GM12878 (cell line): Measurements from ENCODE around the gene AP1S3. TPM values are rescaled to one million over a fixed set of nuclear protein-coding genes. Genes with fewer than 3 reads are reported as not detected.

ENCODE experiments used
- ATAC-seq: fragments of 200-7000 bp; cut with Tn5 transposase; 3 replicates; pipeline ENCODE4 v1.9.1; 2020; ENCODE audit warnings: mild to moderate bottlenecking, moderate library complexity
- BruUV-seq: library from RNA; stranded (reverse); fragments of 400-500 nt; replicated peaks from 2 replicates; lab custom pipeline; 2021; lab: Mats Ljungman, UMichigan
- CTCF ChIA-PET: fragments of 300-600 bp; sonication (Branson Sonifier 250); formaldehyde crosslinking; extraction: SDS; loops from one replicate; lab custom pipeline; 2021; ENCODE audit warnings: inconsistent platforms; lab: Yijun Ruan, JAX
- POLR2A ChIA-PET: fragments of 350-600 bp; formaldehyde crosslinking; extraction: SDS; loops from one replicate; lab custom pipeline; 2021; ENCODE audit warnings: inconsistent platforms; lab: Charles Lee
- RAD21 ChIA-PET: fragments of 300-600 bp; sonication (Branson Sonifier 250); formaldehyde crosslinking; loops from one replicate; lab custom pipeline; 2023; ENCODE audit warnings: antibody characterized with exemption; ENCODE audit not compliant: unreplicated experiment; lab: Charles Lee
- SMC1A ChIA-PET: fragments of 300-600 bp; sonication (Branson Sonifier 250); formaldehyde crosslinking; loops from one replicate; lab custom pipeline; 2023; ENCODE audit not compliant: unreplicated experiment, uncharacterized antibody; lab: Charles Lee
- DNase-seq: peaks from one replicate; pipeline ENCODE4 v3.0.0-alpha.2; 2011; ENCODE audit warnings: low read depth, low spot score
- FAIRE-seq: peaks from 3 replicates; lab custom pipeline; 2011; peaks lifted over from hg19 to GRCh38; lab: Jason Lieb, UNC
- H2AFZ ChIP-seq: 2 replicates; pipeline ENCODE4 v1.6.0; 2011; ENCODE audit warnings: low read depth, low read length, control low read depth; ENCODE audit not compliant: control insufficient read depth
- H3K27ac ChIP-seq: 2 replicates; pipeline ENCODE4 v1.5.1; 2011; ENCODE audit warnings: control low read depth; ENCODE audit not compliant: control insufficient read depth, insufficient read depth
- H3K27me3 ChIP-seq, 2 experiments: replicated peaks in 1 of 2; 2 replicates each; pipeline versions ENCODE4 v1.6.0 to v1.6.1; 2011; ENCODE audit warnings: low read length in 1 of 2; ENCODE audit not compliant: control insufficient read depth in 2 of 2, insufficient read depth in 2 of 2
- H3K36me3 ChIP-seq, 2 experiments: 2 replicates each; pipeline ENCODE4 v1.5.1; 2011; ENCODE audit warnings: low read length in 1 of 2; ENCODE audit not compliant: control insufficient read depth in 2 of 2, insufficient read depth in 2 of 2
- H3K4me1 ChIP-seq: 2 replicates; pipeline ENCODE4 v1.6.1; 2011; ENCODE audit warnings: mild to moderate bottlenecking, low read length, moderate library complexity, mixed read lengths; ENCODE audit not compliant: control insufficient read depth, insufficient read depth
- H3K4me2 ChIP-seq: 2 replicates; pipeline ENCODE4 v1.6.0; 2011; ENCODE audit warnings: control low read depth; ENCODE audit not compliant: control insufficient read depth, insufficient read depth
- H3K4me3 ChIP-seq: fragments of 200-600 bp; sonication (generic); 2 replicates; pipeline ENCODE4 v1.5.1; 2016
- H3K79me2 ChIP-seq: 2 replicates; pipeline ENCODE4 v1.6.0; 2011; ENCODE audit warnings: low read length; ENCODE audit not compliant: control insufficient read depth, insufficient read depth
- H3K9ac ChIP-seq: 2 replicates; pipeline ENCODE4 v1.8.0; 2011; ENCODE audit warnings: low read length, control low read depth, mixed read lengths; ENCODE audit not compliant: control insufficient read depth, insufficient read depth
- H3K9me3 ChIP-seq: replicated peaks from 3 replicates; pipeline ENCODE4 v1.5.1; 2011; ENCODE audit warnings: mild to moderate bottlenecking, low read length; ENCODE audit not compliant: control insufficient read depth, insufficient read depth
- H4K20me1 ChIP-seq: 2 replicates; pipeline ENCODE4 v1.6.0; 2011; ENCODE audit not compliant: control insufficient read depth, insufficient read depth
- ATF2 ChIP-seq: IDR thresholded peaks from 2 replicates; pipeline ENCODE4 v1.6.1; 2012; ENCODE audit warnings: low read length, inconsistent platforms
- BCL3 ChIP-seq: IDR thresholded peaks from 2 replicates; pipeline ENCODE4 v1.6.1; 2011; ENCODE audit warnings: borderline replicate concordance, low read depth, mild to moderate bottlenecking, moderate library complexity, low read length; ENCODE audit not compliant: insufficient read depth, poor library complexity, severe bottlenecking
- CHD1 ChIP-seq: IDR thresholded peaks from 2 replicates; pipeline ENCODE4 v1.6.1; 2012; ENCODE audit warnings: low read depth, low read length, improper control_type of control experiment
- HDAC6 ChIP-seq: fragments of 200-600 bp; sonication (generic); IDR thresholded peaks from one replicate; pipeline ENCODE4 v1.8.0; 2017; ENCODE audit warnings: antibody characterized with exemption; ENCODE audit not compliant: unreplicated experiment
- LARP7 ChIP-seq: fragments of 450-650 bp; IDR thresholded peaks from 2 replicates; pipeline ENCODE4 v1.6.1; 2017; ENCODE audit warnings: mild to moderate bottlenecking
- NFXL1 ChIP-seq: fragments of 450-650 bp; IDR thresholded peaks from 2 replicates; pipeline ENCODE4 v1.6.1; 2017; ENCODE audit warnings: antibody characterized with exemption, mild to moderate bottlenecking, borderline replicate concordance
- POLR2AphosphoS2 ChIP-seq: IDR thresholded peaks from 2 replicates; pipeline ENCODE4 v1.6.1; 2011; ENCODE audit warnings: low read depth, mild to moderate bottlenecking, low read length, improper control_type of control experiment, moderate library complexity
- SIN3A ChIP-seq: IDR thresholded peaks from 2 replicates; pipeline ENCODE4 v1.6.1; 2012; ENCODE audit warnings: low read depth, low read length, improper control_type of control experiment
- SRF ChIP-seq, 2 experiments: IDR thresholded peaks; 2 replicates each; pipeline ENCODE4 v1.6.1; 2011; ENCODE audit warnings: low read depth in 2 of 2, low read length in 2 of 2, mild to moderate bottlenecking in 1 of 2, moderate library complexity in 1 of 2
- TCF3 ChIP-seq: IDR thresholded peaks from 2 replicates; pipeline ENCODE4 v1.6.1; 2012; ENCODE audit warnings: low read depth, mild to moderate bottlenecking, low read length, borderline replicate concordance; ENCODE audit not compliant: insufficient read depth
- WGBS: methylation state at CpG from one replicate; pipeline ENCODE4 v1.1.6; 2016; ENCODE audit warnings: low lambda C conversion rate; ENCODE audit not compliant: insufficient replicate concordance, insufficient coverage; ENCODE audit errors: missing lambda C conversion rate; 5-methylcytosine and 5-hydroxymethylcytosine counted together
- in situ Hi-C: fragments of 300-500 bp; cut with MboI; formaldehyde crosslinking; loops from 9 replicates; pipeline ENCODE4 v1.14.3; 2018; ENCODE audit warnings: mixed read lengths
- intact Hi-C: fragments of 100-400 bp; cut with micrococcal nuclease; formaldehyde crosslinking; loops from one replicate; pipeline ENCODE4 v1.14.2; 2022; ENCODE audit not compliant: unreplicated experiment
- polyA plus RNA-seq, 11 experiments: library from polyadenylated mRNA; depleted of rRNA in 4 of 11; unstranded in 6 of 11; stranded (reverse) in 5 of 11; fragments of >200 nt; fragmentation: Nextera tagmentation in 4 of 11; fragmentation: Illumina TruSeq in 1 of 11; extraction: Ambion mirVana in 4 of 11; extraction: Trizol in 1 of 11; gene quantifications; 1 replicate in 1 of 11; 2 replicates in 10 of 11; pipeline versions ENCODE4 v1.2.1 to v1.2.3, GENCODE V29; 2011 to 2016; ENCODE audit warnings: inconsistent platforms in 2 of 11, missing spikeins in 2 of 11, low read depth in 1 of 11
- total RNA-seq, 4 experiments: library from RNA; depleted of rRNA in 3 of 4; stranded (reverse); fragments of >200 nt in 3 of 4; fragmentation: Illumina TruSeq in 1 of 4; extraction: Trizol in 1 of 4; gene quantifications; 2 replicates each; pipeline versions ENCODE4 v1.2.1 to v1.2.3, GENCODE V29; 2013 to 2021

Gene AP1S3
- total and polyA plus RNA-seq, 10 of the 15 experiments (the other 5 are each of a cell fraction or from before 2014, with no cell fraction given), result 2.6 to 14.3 (median 9.2) TPM

DNA sequence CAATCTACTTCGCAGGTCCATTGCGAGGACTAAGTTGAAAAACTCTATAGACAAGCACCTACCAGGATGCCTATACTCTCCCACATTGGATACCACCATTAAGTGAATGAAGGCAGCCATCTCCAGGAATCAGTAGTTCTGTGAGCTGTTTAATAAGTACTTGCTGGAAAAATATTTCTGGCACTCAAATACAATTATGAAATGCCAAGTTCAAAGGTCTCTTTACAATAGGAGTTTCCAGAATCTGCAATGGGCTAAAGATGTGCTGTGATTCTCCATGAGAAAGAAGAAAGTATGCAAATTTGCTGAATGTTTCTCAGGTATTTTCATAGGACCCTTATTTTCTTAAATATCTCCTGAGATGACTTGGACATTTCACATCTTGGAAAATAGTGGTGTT lies 103.0 kb downstream of the AP1S3 start:
- TF ChIP-seq BCL3, result no peak
- Histone ChIP-seq H3K4me1 (no peaks in the 10 kb centered on the region), H3K27me3 (no peaks in the 10 kb centered on the region), H3K4me3 (no peak overlapping the region), H3K9me3 (no peaks in the 10 kb centered on the region; the same call in 2 of the 3 replicates), H4K20me1 (no peaks in the 10 kb centered on the region), H3K4me2 (no peak overlapping the region), H3K27ac (no peak overlapping the region), H3K79me2 (no peaks in the 10 kb centered on the region), H2AFZ (no peak overlapping the region), H3K36me3 (no peaks in the 10 kb centered on the region), H3K9ac (no peak overlapping the region)
- in situ Hi-C loops (no loop called here), intact Hi-C loops (no loop called here)
- whole genome bisulfite sequencing, result 97% methylated on average over 2 of the region's 2 CpGs
- ChIA-PET SMC1A (no interaction called here), POLR2A (no interaction called here), RAD21 (no interaction called here), CTCF (no interaction called here)
- DNase-seq, result no peak
- BruUV-seq, result no TSS peak
- no peak for FAIRE-seq
- ATAC-seq, result no peak

GRCh38 chr2:223732346-223732745 lies 105.0 kb downstream of the AP1S3 start:
- Histone ChIP-seq H3K4me2 (no peak overlapping the region), H3K79me2 (no peaks in the 10 kb centered on the region), H3K9ac (no peak overlapping the region), H3K4me1 (no peaks in the 10 kb centered on the region), H3K4me3 (no peak overlapping the region), H3K27me3 (no peaks in the 10 kb centered on the region), H3K27ac (no peak overlapping the region), H3K9me3 (no peaks in the 10 kb centered on the region), H4K20me1 (no peaks in the 10 kb centered on the region), H3K36me3 (no peaks in the 10 kb centered on the region), H2AFZ (no peak overlapping the region)
- DNase-seq (no peak), FAIRE-seq (no peak), ATAC-seq (no peak)
- no TSS peak for BruUV-seq
- TF ChIP-seq SIN3A (no peak), HDAC6 (no peak), LARP7 (no peak), TCF3 (no peak), NFXL1 (no peak), ATF2 (no peak), POLR2AphosphoS2 (no peak), SRF (IDR thresholded peaks at IDR 0.05; ENCODE audit: low read depth in 2 of 2, low read length in 2 of 2) (no peak), CHD1 (no peak)
- SMC1A ChIA-PET, result interaction anchor here (1.4 to 1.5 kb wide), 2 partner anchors 12 to 128 kb away, joined by 4 read pairs; no protein-coding TSS in a partner anchor
- WGBS, result 32% methylated on average over 3 of the region's 3 CpGs
- POLR2A ChIA-PET, result no interaction called here
- CTCF ChIA-PET, result interaction anchor here (0.7 to 1.4 kb wide), 2 partner anchors 65 to 664 kb away, joined by 3 to 5 read pairs; no protein-coding TSS in a partner anchor
- RAD21 ChIA-PET, result interaction anchor here (1.3 kb wide), 1 partner anchor 550 kb away, joined by 3 read pairs; no protein-coding TSS in a partner anchor
- intact Hi-C loops (no loop called here), in situ Hi-C loops (no loop called here)
